K562 (cell line): ENCODE data around the gene GRIA1. TPM values are rescaled to one million over a fixed set of nuclear protein-coding genes. Genes with fewer than 3 reads are reported as not detected.

ENCODE experiments used
- ARID1B ChIP-seq: fragments of 450-650 bp; IDR thresholded peaks from 2 replicates; pipeline ENCODE4 v1.6.1; 2016; ENCODE audit warnings: antibody characterized with exemption, mild to moderate bottlenecking, inconsistent platforms
- ARID3A ChIP-seq: IDR thresholded peaks from 2 replicates; pipeline ENCODE4 v1.6.1; 2012; ENCODE audit warnings: low read depth, low read length, improper control_type of control experiment, borderline replicate concordance
- ATF3 ChIP-seq, 2 experiments: fragments of 450-650 bp in 1 of 2; sonication (generic) in 1 of 2; formaldehyde crosslinking in 1 of 2; IDR thresholded peaks in 1 of 2; conservative IDR thresholded peaks in 1 of 2; 2 replicates each; pipeline versions ENCODE4 v1.6.1 to v1.8.1; 2016 to 2023; ENCODE audit warnings: mild to moderate bottlenecking in 2 of 2, moderate library complexity in 2 of 2, inconsistent platforms in 1 of 2, missing genetic modification reagents in 1 of 2
- CBX3 ChIP-seq, 2 experiments: IDR thresholded peaks; 1 replicate in 1 of 2; 2 replicates in 1 of 2; pipeline ENCODE4 v1.6.1; 2012; ENCODE audit warnings: inconsistent platforms in 2 of 2, low read length in 2 of 2, borderline replicate concordance in 1 of 2, control low read depth in 1 of 2
- E4F1 ChIP-seq: fragments of 250-450 bp; sonication (Bioruptor Pico); IDR thresholded peaks from 2 replicates; pipeline ENCODE4 v1.5.0; 2021; ENCODE audit warnings: mild to moderate bottlenecking, borderline replicate concordance
- ETV5 ChIP-seq: sonication (generic); formaldehyde crosslinking; IDR thresholded peaks from 2 replicates; pipeline ENCODE4 v1.4.0; 2020; ENCODE audit warnings: low read depth, mild to moderate bottlenecking, missing genetic modification reagents
- GABPB1 ChIP-seq: sonication (generic); formaldehyde crosslinking; IDR thresholded peaks from 2 replicates; pipeline ENCODE4 v1.8.0; 2022; ENCODE audit warnings: mild to moderate bottlenecking, missing genetic modification reagents
- GTF2B ChIP-seq: IDR thresholded peaks from 2 replicates; pipeline ENCODE4 v1.6.1; 2011; ENCODE audit not compliant: insufficient read length; ENCODE audit errors: extremely low read depth
- HES1 ChIP-seq: fragments of 450-650 bp; IDR thresholded peaks from 2 replicates; pipeline ENCODE4 v1.6.1; 2016; ENCODE audit warnings: low read depth, mild to moderate bottlenecking, moderate library complexity
- NCOA1 ChIP-seq: fragments of 450-650 bp; IDR thresholded peaks from 2 replicates; pipeline ENCODE4 v1.6.1; 2016; ENCODE audit warnings: low read depth
- NFE2 ChIP-seq: IDR thresholded peaks from 2 replicates; pipeline ENCODE4 v1.6.1; 2014; ENCODE audit warnings: antibody characterized with exemption, low read depth
- NFIX ChIP-seq: fragments of 250-450 bp; sonication (Bioruptor Pico); IDR thresholded peaks from 2 replicates; pipeline ENCODE4 v1.4.0; 2020; ENCODE audit warnings: low read depth, mild to moderate bottlenecking, moderate library complexity
- POLR3G ChIP-seq: IDR thresholded peaks from 2 replicates; pipeline ENCODE4 v1.6.1; 2011; ENCODE audit not compliant: insufficient read length, insufficient replicate concordance; ENCODE audit errors: extremely low read depth
- RFX1 ChIP-seq: fragments of 450-650 bp; IDR thresholded peaks from 2 replicates; pipeline ENCODE4 v1.6.1; 2016; ENCODE audit warnings: mild to moderate bottlenecking, moderate library complexity
- SLC30A9 ChIP-seq: fragments of 250-450 bp; sonication (Bioruptor Pico); IDR thresholded peaks from 2 replicates; pipeline ENCODE4 v1.8.0; 2022; ENCODE audit warnings: mild to moderate bottlenecking, moderate library complexity
- SUPT5H ChIP-seq: fragments of 450-650 bp; IDR thresholded peaks from 2 replicates; pipeline ENCODE4 v1.6.1; 2016
- TAF15 ChIP-seq: fragments of 200-400 bp; formaldehyde crosslinking; IDR thresholded peaks from 2 replicates; pipeline ENCODE4 v1.6.1; 2017; ENCODE audit warnings: mild to moderate bottlenecking, low read depth, low read length, moderate library complexity
- TAL1 ChIP-seq: fragments of 450-650 bp; IDR thresholded peaks from 2 replicates; pipeline ENCODE4 v1.6.1; 2016; ENCODE audit warnings: mild to moderate bottlenecking
- TCF3 ChIP-seq: sonication (generic); formaldehyde crosslinking; IDR thresholded peaks from 2 replicates; pipeline ENCODE4 v1.4.0; 2020; ENCODE audit warnings: mild to moderate bottlenecking, missing genetic modification reagents
- TCFL5 ChIP-seq: fragments of 250-450 bp; sonication (Bioruptor Pico); conservative IDR thresholded peaks from 2 replicates; pipeline ENCODE4 v1.6.1; 2021; ENCODE audit warnings: mild to moderate bottlenecking, moderate library complexity, matching md5 sums
- ZC3H8 ChIP-seq: fragments of 450-650 bp; IDR thresholded peaks from 2 replicates; pipeline ENCODE4 v1.6.1; 2017
- ZNF197 ChIP-seq: fragments of 200-800 bp; sonication (Bioruptor generic); IDR thresholded peaks from 2 replicates; pipeline ENCODE4 v1.6.1; 2016; ENCODE audit warnings: low read depth, missing genetic modification characterization, missing compliant biosample characterization
- ZNF24 ChIP-seq: fragments of 450-650 bp; IDR thresholded peaks from 2 replicates; pipeline ENCODE4 v1.6.1; 2016
- ZNF444 ChIP-seq: fragments of 250-450 bp; sonication (Bioruptor Pico); IDR thresholded peaks from 2 replicates; pipeline ENCODE4 v1.4.0; 2020; ENCODE audit warnings: mild to moderate bottlenecking, moderate library complexity
- polyA plus RNA-seq, 8 experiments: library from polyadenylated mRNA; depleted of rRNA in 4 of 8; stranded (reverse) in 5 of 8; unstranded in 3 of 8; fragments of >200 nt; fragmentation: Nextera tagmentation in 2 of 8; fragmentation: Illumina TruSeq in 1 of 8; extraction: Ambion mirVana in 2 of 8; extraction: Trizol in 1 of 8; gene quantifications; 2 replicates each; pipeline versions ENCODE4 v1.2.1 to v1.2.3, GENCODE V29; 2011 to 2014; ENCODE audit warnings: inconsistent platforms in 1 of 8, missing spikeins in 1 of 8
- total RNA-seq, 7 experiments: library from RNA; depleted of rRNA in 6 of 7; stranded (reverse); fragments of >200 nt in 6 of 7; fragmentation: Illumina TruSeq in 2 of 7; extraction: Trizol in 2 of 7; gene quantifications; 2 replicates each; pipeline versions ENCODE4 v1.2.1 to v1.2.3, GENCODE V29; 2011 to 2021; ENCODE audit warnings: low replicate concordance in 1 of 7

GRIA1 gene
- total and polyA plus RNA-seq, 9 of the 15 experiments (the other 6 are each of a cell fraction or from before 2014, with no cell fraction given), result not detected

GRCh38 chr5:153618867-153619266 lies 128.4 kb downstream of the GRIA1 start (continued):
- TF ChIP-seq ATF3 (IDR thresholded peaks at IDR 0.05), result peak; percentile 62; the same call in 1 of the 2 replicates
- no peak for TF ChIP-seq ATF3 (CRISPR knock-in tag; conservative IDR thresholded peaks at IDR 0.05)
- no peak for TF ChIP-seq SLC30A9 (CRISPR knock-in tag)
- no peak for TF ChIP-seq TAF15
- TF ChIP-seq POLR3G, result no peak
- 0 out of 2 replicates have a peak, but pooled peaks have one; percentile 10 for TF ChIP-seq NFE2
- TF ChIP-seq RFX1, result no peak
- TF ChIP-seq E4F1 (CRISPR knock-in tag), result no peak
- no peak for TF ChIP-seq HES1
- no peak for TF ChIP-seq GTF2B
- no peak for TF ChIP-seq TCFL5 (CRISPR knock-in tag)
- TF ChIP-seq ARID1B, result peak; percentile 52; the same call in 1 of the 2 replicates
- no peak for TF ChIP-seq ZNF24
- TF ChIP-seq ARID3A, result no peak
- TF ChIP-seq ETV5 (CRISPR knock-in tag), result no peak
- TF ChIP-seq ZNF444, result no peak
- TF ChIP-seq ZNF197 (CRISPR knock-in tag), result 0 out of 2 replicates have a peak, but pooled peaks have one; percentile 41
- TF ChIP-seq GABPB1 (CRISPR knock-in tag), result no peak
- no peak for TF ChIP-seq NFIX (CRISPR knock-in tag)
- TF ChIP-seq TAL1, result peak; percentile 34; the same call in 1 of the 2 replicates
- no peak for TF ChIP-seq CBX3 (IDR thresholded peaks at IDR 0.05; ENCODE audit: borderline replicate concordance in 1 of 2, low read length in 2 of 2)
- TF ChIP-seq ZC3H8, result no peak
- no peak for TF ChIP-seq NCOA1
- no peak for TF ChIP-seq TCF3 (CRISPR knock-in tag)
- TF ChIP-seq SUPT5H, result no peak
